Measurements from ENCODE around the gene TAF7.
"Not testable (repeated sequence)": the region's sequence is repeated elsewhere in the genome, so short reads cannot be mapped to it uniquely, and the experiment has no call there.

TAF7 gene

DNA sequence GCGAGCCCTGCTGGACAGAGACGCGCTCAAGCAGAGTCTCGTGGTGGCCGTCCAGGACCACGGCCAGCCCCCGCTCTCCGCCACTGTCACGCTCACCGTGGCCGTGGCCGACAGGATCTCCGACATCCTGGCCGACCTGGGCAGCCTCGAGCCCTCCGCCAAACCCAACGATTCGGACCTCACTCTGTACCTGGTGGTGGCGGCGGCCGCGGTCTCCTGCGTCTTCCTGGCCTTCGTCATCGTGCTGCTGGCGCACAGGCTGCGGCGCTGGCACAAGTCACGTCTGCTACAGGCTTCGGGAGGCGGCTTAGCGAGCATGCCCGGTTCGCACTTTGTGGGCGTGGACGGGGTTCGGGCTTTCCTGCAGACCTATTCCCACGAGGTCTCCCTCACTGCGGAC is 12.0 kb upstream of the TAF7 start:
- not testable (repeated sequence) for DNase-seq

- no peak for DNase-seq
These were observed 9.9 kb upstream of the TAF7 start, which contains the start of gene PCDHGA1 for GRCh38 chr5:141330299-141331080. TSS of gene PCDHGA1 (plus strand) at chr5:141330514.

- DNase-seq, result no peak
These were observed 7.6 kb upstream of the TAF7 start for GRCh38 chr5:141328231-141328630.

DNA sequence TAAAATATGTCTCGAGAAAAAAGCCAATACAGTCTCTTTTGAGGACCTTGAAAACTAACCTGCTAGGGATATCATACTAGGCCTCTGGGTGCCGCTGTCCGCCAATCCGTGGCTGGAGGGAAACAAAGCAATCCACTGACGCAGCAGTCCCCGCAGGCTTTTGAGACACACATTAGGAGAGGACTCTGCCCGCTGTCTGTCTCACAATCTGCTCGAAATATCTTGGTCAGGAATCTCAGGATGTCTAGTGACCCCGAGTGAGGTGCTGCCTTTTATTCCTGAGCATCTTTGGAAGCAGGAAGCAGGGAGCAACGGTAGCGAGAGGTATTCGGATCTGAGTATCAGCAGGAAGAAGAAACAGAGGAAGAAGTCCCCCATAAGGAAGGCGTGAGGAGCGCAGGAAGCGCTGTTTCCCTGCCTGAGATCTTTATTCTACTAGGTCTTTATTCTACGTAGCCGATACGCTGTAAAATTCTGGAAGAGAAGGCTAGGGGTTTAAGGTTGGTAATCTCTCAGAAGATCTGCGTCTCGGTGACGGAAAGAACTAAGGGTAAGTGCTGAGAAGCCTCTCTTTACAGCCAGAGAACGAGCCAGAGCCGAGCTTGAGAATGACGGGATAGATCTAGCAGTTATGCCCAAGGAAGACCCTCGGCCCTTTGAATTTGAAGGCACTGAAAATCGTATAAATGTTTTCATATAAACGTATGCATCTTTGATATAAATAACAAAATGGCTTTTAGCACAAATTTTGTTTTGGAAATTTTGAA is 5.7 kb upstream of the TAF7 start:
- DNase-seq, result no peak

DNA sequence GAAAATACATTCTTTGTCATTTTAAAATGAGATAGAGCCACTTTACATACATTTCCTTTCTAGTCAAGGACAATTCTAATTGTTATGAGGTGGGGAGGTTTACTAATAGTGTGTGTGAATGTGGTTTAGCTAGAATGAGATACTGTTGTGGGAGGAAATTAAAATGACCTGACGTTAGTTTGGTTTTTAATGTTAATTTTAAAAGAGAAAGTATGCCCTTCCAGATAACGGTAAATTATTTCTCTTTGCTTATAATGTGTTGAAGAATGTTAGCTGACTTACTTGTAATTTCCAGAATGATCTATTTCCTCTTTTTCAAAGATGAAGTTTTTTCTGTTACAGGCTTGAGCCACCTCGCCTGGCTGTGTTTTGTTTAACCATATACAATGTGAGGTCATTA is 1.7 kb upstream of the TAF7 start:
- DNase-seq, result no peak

DNA sequence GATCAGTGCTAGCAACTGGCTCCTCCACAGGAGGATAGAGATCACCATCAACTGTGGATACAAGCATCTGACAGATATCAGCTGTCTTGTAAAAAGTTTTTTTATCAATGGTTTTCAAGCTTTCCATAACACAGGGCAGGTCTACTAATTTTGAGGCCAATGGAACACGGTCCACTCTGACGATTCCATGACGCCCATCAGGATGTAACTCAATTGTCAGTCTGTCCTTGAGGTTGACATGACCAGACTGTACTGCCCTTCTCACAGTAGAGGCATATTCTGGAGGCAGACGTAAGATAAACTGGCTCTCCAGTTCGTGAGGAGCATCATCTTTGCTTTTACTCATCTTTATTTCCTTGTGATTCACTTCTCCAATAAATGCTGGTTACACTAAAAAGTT is 885 bp downstream of the TAF7 start:
- DNase-seq, result no peak

GRCh38 chr5:141319202-141319601 is 1.4 kb downstream of the TAF7 start:
- no peak for DNase-seq

DNA sequence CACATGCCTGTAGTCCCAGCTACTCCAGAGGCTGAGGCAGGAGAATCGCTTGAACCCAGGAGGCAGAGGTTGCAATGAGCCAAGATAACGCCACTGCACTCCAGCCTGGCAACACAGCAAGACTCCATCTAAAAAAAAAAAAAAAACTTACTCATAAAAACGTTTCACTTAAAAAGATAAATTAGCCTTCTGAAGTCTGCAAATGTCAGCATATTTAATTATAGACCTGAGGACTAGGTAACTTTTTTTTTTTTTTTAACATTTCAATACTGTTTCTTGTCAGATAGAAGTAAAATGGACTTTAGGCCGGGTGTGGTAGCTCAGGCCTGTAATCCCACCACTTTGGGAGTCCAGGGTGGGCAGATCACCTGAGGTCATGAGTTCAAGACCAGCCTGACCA is 3.6 kb downstream of the TAF7 start:
- DNase-seq, result not testable (repeated sequence)

DNA sequence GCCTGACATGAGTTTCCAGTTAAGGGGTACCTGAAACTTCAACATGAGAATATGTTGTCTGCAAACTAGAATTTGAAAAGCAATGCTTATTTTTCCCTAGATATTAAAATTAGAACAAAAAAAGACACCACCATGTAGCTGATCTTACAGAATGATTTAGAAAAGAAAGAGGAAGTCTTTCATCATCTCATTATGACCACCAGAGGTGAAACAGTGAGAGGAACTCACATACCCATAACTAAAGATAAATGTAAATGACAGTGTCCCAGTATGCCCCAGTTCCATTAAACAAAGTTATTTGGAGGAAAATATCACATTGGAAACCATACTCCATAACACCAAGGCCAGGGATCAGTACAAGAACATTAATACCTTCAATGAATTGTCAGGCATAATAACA is 6.9 kb downstream of the TAF7 start:
- DNase-seq, result no peak

DNA sequence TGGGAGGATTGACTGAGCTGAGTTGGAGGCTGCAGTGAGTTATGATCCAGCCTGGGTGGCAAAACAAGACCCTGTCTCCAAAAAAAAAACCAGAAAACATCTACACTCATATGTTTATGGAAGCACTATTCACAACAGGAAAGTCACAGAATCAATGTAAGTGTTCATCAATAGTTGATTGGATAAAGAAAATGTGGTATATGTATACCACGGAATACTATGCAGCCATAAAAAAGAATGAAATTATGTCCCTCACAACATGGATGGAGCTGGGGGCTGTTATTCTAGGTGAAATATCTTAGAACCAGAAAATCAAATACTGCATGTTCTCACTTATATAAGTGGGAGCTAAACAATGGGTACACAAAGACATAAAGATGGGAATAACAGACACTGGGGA is 14.0 kb downstream of the TAF7 start:
- DNase-seq, result no peak

GRCh38 chr5:141303756-141304155 is 16.8 kb downstream of the TAF7 start, which contains the start of gene SLC25A2:
TSS of gene SLC25A2 (minus strand) at chr5:141304049. CDS start at chr5:141303865, 184 bp downstream.
- no peak for DNase-seq

DNA sequence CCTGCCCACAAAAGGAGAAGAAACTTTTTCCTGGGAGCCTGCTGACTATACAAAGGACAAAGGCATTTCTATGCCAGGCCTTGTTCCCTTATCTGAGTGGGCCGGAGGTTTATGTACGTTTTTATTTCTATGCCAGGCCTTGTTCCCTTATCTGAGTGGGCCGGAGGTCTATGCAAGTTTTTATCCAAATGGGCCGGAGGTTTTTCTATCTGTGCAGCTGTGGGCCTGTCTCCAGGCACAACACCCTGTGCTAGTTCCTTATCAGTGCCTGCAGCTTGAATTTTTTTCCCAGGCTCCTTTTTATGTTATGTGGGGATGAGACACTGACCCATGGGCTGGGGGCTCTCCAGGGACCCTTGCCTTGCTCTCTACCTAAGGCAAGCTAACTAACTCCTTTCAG is 22.2 kb downstream of the TAF7 start:
- DNase-seq, result no peak

GRCh38 chr5:141272906-141273305 is 47.7 kb downstream of the TAF7 start:
- DNase-seq, result no peak

DNA sequence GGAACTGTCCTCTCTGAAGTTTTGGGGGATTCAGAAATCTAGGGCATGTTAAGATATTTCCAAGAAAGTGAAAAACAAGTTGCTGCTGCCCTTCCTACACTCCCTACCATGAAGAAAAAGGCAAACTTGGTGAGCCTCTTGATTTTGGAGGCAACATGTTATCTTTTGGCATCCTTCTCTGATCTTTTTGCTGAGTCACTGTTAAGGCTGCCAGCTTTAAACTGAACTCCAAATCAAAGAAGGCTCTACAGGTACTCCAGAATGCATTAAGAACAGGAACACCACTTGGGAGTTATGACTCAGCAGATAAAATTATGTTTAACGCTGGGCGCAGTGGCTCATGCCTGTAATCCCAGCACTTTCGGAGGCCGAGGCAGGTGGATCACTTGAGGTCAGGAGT is 51.4 kb downstream of the TAF7 start:
- no peak for DNase-seq

All from GF-D8 (cell line).